Kidney (tissue), 14 donors: ENCODE results near the gene GAMT. TPM values are rescaled to one million over a fixed set of nuclear protein-coding genes. Genes with fewer than 3 reads are reported as not detected.

ENCODE experiments used
- DNase-seq, 5 donors: peaks; one replicate each; pipeline ENCODE4 v3.0.0-alpha.2; 2013 to 2020
- FAIRE-seq: peaks from 2 replicates; lab custom pipeline; 2012; peaks lifted over from hg19 to GRCh38; lab: Jason Lieb, UNC
- H3K27ac ChIP-seq, 2 donors: one replicate each; pipeline ENCODE4 v1.7.0; 2013; ENCODE audit warnings: low read depth in 2 of 2, low read length in 2 of 2, inconsistent platforms in 1 of 2
- H3K27me3 ChIP-seq: one replicate; pipeline ENCODE4 v1.7.1; 2013; ENCODE audit warnings: low read length, inconsistent platforms; ENCODE audit not compliant: control insufficient read depth, insufficient read depth
- H3K36me3 ChIP-seq, 3 donors: one replicate each; pipeline versions ENCODE4 v1.7.0 to v1.7.1; 2013; ENCODE audit warnings: low read length in 3 of 3, control low read depth in 1 of 3, inconsistent platforms in 1 of 3; ENCODE audit not compliant: insufficient read depth in 3 of 3, control insufficient read depth in 2 of 3
- H3K4me1 ChIP-seq, 3 donors: one replicate each; pipeline versions ENCODE4 v1.7.0 to v1.7.1; 2013; ENCODE audit warnings: low read length in 3 of 3, inconsistent platforms in 1 of 3, low read depth in 1 of 3; ENCODE audit not compliant: control insufficient read depth in 2 of 3, insufficient read depth in 2 of 3
- H3K4me3 ChIP-seq, 3 donors: one replicate each; pipeline versions ENCODE4 v1.7.0 to v1.8.1; 2013; ENCODE audit warnings: low read length in 3 of 3, control low read depth in 1 of 3, inconsistent platforms in 1 of 3
- H3K9ac ChIP-seq, 3 donors: one replicate each; pipeline versions ENCODE4 v1.7.0 to v1.7.1; 2013; ENCODE audit warnings: low read length in 3 of 3, control low read depth in 1 of 3, inconsistent platforms in 1 of 3
- H3K9me3 ChIP-seq, 3 donors: one replicate each; pipeline versions ENCODE4 v1.7.0 to v1.7.1; 2013; ENCODE audit warnings: low read length in 3 of 3, control low read depth in 1 of 3, inconsistent platforms in 1 of 3; ENCODE audit not compliant: control insufficient read depth in 2 of 3, insufficient read depth in 1 of 3
- CTCF ChIP-seq: IDR thresholded peaks from 3 replicates; pipeline ENCODE4 v1.5.1; 2012; ENCODE audit warnings: mild to moderate bottlenecking, moderate library complexity, borderline replicate concordance; ENCODE audit not compliant: insufficient read depth; ENCODE audit errors: extremely low read depth
- intact Hi-C: fragments of 100-400 bp; cut with DNase I; formaldehyde crosslinking; loops from one replicate; pipeline ENCODE4 v1.11.1; 2022
- polyA plus RNA-seq: library from polyadenylated mRNA; stranded (reverse); fragments of 350-450 nt; fragmentation: Illumina TruSeq; extraction: RNeasy Lipid Tissue Mini Kit (QIAGEN cat#74804); gene quantifications from one replicate; pipeline ENCODE4 v1.2.3, GENCODE V29; 2014; ENCODE audit warnings: low read depth, low replicate concordance; ENCODE audit not compliant: insufficient read depth
- total RNA-seq: library from RNA; stranded (reverse); fragmentation: NEBNext Ultra II Directional; extraction: Animal tissue kit (Norgen Biotek cat#: 25700); gene quantifications from one replicate; pipeline ENCODE4 v1.2.1, GENCODE V29; 2021
- donor health status: control.
- donor health status: control.
- donor health status: control.
- donor health status: control.
- donor health status: control.
- donor health status: DM: yes; HTN: yes; CAD: no.
- donor health status: Normal renal cell carcinoma (clear cell type).

The GAMT gene
- total and polyA plus RNA-seq, 2 donors from 2014 or later, result 16.3 to 209 TPM

DNA sequence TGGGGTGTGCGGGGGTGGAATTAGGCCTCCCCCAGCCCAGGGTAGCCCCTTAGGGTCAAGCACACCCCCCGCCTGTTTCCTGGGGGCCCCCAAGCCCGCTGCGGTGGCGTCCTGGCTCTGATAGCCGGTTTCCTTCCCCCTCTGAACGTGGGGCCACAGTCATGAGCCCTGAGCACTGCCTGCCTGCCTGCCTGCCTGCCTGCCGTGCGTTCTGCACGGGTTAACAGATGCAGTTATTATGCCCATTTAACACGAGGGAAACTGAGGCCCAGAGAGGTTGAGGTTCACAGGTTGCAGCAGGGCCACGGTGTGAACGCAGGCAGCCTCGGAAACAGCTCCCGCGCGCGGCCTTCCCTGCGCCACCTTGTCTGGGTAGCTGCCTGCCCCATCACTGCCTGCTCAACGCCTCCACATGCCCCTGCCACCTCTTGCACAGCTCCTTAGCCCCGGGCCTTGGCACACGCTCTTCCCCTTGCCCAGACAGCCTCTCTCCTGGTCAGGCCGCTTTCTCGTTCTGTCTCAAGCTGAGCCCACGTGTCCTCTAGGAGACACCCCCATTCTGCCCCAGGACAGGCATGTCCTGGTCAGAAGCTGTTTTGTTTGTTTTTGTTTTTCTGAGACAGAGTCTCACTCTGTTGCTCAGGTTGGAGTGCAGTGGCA lies 1.2 kb upstream of the GAMT start:
- intact Hi-C loops, result no loop called here
- Histone ChIP-seq H3K9ac (no peak overlapping the region), H3K27ac (no peak overlapping the region), H3K9me3 (no peaks in the 10 kb centered on the region), H3K27me3 (no peaks in the 10 kb centered on the region), H3K36me3 (no peaks in the 10 kb centered on the region), H3K4me3 (no peak overlapping the region), H3K4me1 (peaks cover 0 to 18% (median 0%) of the 10 kb centered on the region in 3 donors)
- FAIRE-seq, result no peak
- no peak for DNase-seq
- TF ChIP-seq CTCF, result no peak

DNA sequence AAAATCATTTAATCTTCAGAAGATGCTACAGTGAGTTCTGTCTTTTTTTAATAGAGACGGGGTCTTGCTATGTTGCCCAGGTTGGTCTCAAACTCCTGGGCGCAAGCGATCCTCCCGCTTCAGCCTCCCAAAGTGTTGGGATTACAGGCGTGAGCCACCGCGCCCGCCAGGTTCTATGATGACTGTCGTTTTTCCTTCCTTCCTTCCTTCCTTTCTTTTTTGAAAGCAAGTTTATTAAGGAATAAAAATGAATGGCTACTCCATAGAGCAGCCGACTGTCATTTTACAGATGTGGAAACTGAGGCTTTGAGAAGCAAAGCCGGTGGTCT lies 511 bp upstream of the GAMT start:
- intact Hi-C loops, result no loop called here
- Histone ChIP-seq H3K4me3 (peak overlapping the region in 1 of 3 donors; percentile 17), H3K36me3 (no peaks in the 10 kb centered on the region), H3K9me3 (no peaks in the 10 kb centered on the region), H3K27me3 (no peaks in the 10 kb centered on the region), H3K9ac (peak overlapping the region in 1 of 3 donors; percentile 46), H3K4me1 (peaks cover 0 to 18% (median 0%) of the 10 kb centered on the region in 3 donors), H3K27ac (no peak overlapping the region)
- FAIRE-seq (no peak), DNase-seq (no peak)
- TF ChIP-seq CTCF, result no peak

DNA sequence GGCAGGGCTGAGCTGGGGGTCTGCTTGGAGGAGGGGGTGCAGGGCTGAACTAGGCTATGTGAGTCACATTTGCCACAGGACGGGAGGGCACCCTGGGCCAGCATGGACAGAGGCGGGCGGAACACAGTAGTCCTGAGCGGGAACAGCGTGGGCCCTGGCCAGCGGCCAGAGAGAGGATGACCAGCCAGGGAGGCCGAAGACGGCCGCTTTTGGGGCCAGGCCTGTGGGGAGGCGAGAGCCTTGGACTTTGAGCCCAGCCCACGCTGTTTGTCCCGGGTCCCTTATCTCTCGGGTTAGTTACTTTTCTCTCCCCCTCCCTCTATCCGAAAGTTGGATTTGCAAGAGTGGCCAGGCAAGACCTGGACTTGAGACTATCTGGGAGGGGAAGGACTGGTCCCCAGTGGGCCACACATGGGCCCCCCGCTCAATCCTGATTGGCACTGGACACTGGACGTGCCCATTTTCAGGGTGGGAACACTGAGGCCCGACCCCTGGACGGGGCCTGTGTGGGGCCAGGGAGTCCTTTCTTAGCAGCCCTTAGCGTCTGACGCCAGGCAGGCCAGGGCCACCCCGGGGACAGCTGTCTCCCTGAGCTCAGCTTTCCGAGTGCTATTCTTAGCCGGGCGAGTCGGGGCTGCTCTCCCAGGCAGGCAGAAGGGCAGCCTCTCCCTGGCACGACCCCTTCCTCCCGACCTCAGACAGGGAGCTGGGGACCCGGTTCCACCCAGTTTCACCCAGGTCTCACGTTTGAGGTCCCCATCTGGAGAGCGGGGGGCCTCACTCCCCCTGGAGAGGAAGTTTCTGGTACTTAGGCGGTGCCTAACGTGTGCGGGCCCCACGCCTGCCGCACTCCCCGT lies 833 bp downstream of the GAMT start:
- Histone ChIP-seq H3K4me1 (peaks cover 0 to 14% (median 0%) of the 10 kb centered on the region in 3 donors), H3K9ac (peak overlapping the region in 2 of 3 donors; percentile 15 to 46), H3K9me3 (no peaks in the 10 kb centered on the region), H3K36me3 (no peaks in the 10 kb centered on the region), H3K4me3 (peak overlapping the region in 2 of 3 donors; percentile 46 to 62), H3K27ac (peak overlapping the region; percentile 9 to 32), H3K27me3 (no peaks in the 10 kb centered on the region)
- DNase-seq (peak in 2 of 5 donors; percentile 35 to 64), FAIRE-seq (no peak)
- no peak for TF ChIP-seq CTCF
- intact Hi-C loops, result no loop called here
